HG03354 (cell line): ENCODE measurements around the gene GP5.

ENCODE experiments used
- ATAC-seq: cut with Tn5 transposase; IDR thresholded peaks from one replicate; pipeline ENCODE4 v1.9.1; 2021; ENCODE audit warnings: mild to moderate bottlenecking; ENCODE audit not compliant: unreplicated experiment, poor library complexity, severe bottlenecking

The GP5 gene, protein sequence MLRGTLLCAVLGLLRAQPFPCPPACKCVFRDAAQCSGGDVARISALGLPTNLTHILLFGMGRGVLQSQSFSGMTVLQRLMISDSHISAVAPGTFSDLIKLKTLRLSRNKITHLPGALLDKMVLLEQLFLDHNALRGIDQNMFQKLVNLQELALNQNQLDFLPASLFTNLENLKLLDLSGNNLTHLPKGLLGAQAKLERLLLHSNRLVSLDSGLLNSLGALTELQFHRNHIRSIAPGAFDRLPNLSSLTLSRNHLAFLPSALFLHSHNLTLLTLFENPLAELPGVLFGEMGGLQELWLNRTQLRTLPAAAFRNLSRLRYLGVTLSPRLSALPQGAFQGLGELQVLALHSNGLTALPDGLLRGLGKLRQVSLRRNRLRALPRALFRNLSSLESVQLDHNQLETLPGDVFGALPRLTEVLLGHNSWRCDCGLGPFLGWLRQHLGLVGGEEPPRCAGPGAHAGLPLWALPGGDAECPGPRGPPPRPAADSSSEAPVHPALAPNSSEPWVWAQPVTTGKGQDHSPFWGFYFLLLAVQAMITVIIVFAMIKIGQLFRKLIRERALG

DNA sequence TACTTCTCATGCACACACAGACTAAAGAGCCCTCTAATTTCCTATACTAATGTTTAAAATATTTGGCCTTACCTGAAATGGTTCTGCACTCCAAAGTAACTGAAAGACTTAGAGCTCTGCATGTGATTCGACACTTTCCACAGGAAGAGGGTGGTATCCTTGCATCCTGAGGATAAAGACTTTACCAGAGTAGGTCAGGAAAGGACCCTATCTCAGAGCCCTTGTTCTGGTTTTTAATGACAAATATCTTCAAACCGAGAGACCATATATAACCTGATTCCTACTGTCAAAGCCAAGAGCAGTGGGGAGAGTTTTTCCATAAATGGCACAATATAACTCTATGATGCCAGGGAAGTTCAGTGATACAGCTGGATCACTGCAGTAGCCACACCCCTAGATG, at the start of gene GP5:
GP5 (minus strand) TSS at position 101 of the 400 bp plus-strand sequence. CDS start 984 bp downstream, outside the sequence.
- ATAC-seq = no peak

DNA sequence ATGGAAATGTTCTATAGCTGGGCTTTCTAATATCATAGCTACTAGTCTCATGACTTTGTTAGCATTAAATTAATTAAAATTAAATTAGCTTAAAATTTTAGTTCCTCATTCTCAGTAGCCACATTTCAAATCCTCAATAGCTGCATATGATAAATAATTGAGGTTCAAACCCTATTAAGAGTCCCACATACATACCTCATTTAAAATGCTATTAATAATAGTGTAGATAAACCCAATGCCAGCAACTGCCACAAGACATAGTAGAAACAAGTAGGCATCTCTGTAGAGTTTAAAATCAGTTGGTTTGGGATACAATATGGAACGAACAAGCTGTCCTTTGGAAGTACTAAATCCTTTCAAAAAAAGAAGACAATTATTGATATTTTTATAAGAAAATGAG, 48.6 kb upstream of the GP5 start:
- ATAC-seq = no peak

DNA sequence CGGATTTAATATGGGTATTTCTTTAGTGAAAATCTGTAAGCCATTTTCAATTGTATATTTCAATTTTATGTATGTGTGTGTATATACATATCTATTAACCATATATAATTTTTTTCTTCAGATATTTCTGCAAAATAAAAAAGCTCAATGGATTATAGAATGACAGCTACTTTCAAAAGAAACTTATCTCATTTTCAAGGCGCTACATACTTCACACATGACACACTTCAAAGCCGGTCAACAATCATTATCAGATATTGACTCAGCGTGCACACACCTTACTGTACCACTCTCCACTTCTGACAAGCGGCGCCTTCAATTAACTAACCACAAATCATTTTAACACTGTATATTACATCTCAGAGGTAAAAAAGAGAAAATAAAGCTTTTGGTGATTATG, 48.1 kb upstream of the GP5 start:
- no peak for ATAC-seq

DNA sequence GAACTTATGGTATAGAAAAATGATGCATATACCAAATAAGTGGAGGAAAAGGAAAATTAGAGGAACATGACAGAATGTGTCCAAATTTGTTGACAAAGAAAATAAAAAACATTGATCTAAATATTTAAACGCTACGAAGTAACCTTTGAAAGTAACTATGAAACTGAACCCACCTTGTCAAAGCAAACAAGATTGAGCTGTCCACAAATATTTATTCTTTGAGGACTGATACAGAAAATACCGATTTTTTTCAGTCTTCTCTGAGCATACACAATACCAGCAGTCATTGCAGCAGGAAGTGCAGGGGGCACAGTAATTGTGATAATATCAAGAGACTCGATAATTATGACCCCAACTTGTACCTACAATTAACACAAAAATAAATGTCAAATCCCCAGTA, 47.7 kb upstream of the GP5 start:
- ATAC-seq = no peak

DNA sequence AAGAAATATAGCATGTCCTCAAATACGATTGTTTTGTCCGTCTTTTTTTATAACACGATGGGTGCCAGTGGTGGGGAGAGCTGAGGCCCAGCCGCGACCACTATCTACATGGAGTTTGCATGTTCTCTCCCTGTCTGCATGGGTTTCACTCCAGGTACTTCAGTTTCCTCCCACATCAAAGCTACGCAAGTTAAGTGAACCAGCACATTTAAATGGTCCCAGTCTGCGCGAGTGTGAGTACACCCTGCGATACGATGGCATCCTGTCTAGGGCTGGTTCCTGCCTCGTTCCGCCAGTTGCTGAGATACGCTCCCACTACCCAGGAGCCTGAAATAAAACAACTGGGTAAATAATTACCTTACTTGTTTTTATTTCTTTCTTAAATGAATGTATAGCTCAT, 47.1 kb upstream of the GP5 start:
- no peak for ATAC-seq

DNA sequence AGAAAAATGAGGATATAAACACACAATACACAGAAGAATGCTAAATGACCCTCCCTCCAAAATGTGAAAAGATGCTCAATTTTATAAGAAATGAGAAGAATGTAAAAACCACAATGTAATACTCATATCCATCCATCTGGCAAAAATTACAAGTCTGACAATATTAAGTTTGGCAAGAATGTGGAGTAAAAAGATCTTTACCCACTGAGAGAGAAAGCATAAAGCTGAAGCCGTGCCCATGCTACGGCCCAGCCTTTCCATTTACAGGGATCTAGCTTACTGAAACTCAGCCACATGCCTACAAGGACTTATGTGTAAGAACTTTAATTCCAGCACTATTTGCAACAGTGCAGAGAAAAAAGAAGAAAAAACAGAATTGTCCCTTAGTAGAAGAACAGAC, 44.8 kb upstream of the GP5 start:
- no peak for ATAC-seq

DNA sequence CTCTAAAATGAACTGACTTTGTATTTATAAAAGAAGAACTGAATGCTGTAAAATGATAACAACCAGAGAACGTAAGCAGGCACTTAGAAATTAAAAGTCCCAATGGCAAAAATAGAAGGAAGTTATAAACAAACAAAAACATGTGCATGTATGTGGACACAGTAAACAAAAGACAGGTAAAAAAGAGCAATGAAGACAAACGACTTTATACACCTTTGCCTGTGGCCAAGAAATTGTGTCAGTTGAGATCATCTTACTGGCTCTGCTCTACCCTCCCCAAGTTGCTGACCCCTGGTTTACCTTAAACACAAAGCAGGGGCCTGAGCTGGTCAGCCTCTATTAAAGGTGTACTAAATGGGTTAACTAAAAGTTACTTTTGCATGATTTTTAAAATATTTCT, 41.7 kb upstream of the GP5 start:
- ATAC-seq = no peak

DNA sequence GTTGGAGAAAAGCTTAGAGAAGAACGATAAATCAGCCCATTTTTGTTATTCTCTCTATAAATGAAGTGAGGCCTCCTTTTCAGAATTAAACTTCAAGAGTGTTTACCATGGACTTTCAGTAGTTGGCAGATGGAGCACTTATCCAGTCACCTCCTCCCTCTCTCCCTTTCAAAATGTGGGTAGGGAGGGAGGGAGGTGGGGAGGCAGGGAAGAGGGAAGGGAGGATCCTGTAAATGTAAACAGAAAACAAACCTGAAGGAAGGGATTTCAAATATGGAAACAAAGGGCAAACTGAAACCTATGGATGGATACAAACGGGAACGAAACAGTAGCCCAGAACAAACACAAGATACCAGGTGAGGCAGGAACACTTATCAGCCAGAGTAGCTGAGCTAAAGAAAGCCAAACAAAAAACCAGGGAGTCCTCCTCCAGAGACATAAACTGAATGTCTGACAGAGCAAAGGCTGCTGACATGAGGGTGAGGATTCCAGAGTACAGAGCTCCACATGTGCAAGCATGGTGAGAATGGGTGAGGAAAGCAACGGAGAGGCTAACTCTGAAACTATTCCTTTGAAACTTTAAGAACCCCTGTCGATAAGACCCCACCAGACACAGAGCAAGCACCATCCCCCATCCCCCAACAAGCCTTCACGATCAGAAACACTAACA, 41.0 kb upstream of the GP5 start:
- no peak for ATAC-seq

DNA sequence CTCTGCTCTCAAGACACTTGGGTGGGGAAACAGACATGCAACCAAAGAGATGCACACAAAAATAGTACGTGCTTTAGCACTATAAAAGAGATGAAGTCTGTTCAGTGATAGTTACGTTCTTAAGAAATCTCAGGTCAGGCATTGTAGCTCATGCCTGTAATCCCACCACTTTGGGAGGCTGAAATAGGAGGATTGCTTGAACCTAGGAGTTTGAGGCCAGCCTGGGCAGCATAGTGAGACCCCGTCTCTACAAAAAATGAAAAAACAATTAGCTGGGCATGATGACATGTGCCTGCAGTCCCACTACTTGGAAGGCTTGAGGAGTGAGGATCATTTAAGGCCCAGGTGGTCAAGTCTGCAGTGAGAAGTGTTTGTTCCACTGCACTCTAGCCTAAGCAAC, 35.4 kb upstream of the GP5 start:
- no peak for ATAC-seq

DNA sequence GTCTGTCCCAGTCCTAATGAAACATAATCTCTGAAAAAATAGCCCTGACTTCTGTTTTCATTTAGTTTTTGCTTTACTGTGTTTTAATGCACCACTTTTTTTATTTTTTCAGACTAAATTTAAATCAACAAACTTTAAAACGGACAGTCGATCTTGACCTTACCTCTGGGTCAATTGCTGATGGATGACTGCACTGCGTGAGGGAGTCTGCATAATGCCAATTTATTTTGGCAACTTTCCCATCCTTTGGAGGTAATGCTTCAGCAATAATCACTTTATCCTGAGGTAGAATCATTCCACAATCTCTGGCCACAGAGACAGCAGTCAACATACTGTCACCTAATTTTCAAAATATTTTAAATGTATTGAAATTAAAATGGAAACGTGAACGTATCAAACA, 32.5 kb upstream of the GP5 start:
- no peak for ATAC-seq

DNA sequence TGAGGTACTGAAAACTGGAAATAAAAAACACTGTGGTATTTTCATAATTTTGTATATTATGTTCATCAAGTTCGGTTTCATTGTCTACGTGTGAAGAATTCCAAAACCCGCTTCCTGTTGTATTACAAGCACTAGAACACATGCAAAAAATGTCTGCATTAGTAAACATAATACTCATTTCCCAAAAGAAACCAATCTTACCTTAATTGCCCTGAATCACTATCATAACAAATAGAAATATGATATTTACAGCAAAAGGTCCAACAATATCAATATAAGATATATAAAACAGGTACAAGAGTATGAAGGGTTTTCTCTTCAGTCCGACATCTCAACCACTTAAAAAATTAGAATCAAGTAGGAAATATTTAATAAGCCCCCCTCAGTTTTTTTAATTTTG, 26.3 kb upstream of the GP5 start:
- ATAC-seq = no peak

DNA sequence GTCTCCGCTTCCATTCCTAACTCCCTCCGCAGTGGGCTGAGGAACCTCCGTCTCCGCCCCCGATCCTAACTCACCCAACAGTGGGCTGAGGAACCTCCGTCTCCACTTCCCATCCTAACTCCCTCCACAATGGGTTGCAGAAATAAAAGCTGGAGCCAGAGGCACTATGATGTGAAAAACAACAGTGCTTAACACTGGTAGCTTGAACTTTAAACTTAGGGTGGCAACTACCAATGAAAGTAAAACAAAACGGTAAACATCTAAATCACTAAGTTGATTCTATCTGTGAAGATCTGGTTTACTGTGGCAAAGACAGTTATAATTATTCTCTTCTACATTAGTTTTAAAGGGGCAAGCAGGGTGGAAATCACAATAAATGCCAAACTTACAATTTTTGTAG, 25.9 kb upstream of the GP5 start:
- ATAC-seq = no peak

DNA sequence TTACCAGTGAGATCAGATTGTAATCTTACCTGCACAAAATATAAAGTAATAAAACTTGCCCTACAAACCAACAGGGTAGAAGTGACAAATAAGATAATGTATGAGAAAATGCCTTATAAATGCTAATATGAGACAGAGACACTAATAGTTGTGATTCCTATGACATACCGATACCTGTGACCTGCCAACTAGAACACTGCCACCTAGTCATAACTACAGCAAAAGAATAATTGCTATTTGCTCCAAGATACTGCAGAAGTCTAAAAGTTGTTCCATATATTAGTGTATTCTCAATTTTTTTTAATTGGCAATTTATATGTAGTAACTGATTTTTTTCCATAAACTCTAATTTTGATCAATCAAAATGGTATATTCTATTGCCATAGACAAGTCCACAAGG, 25.3 kb upstream of the GP5 start:
- ATAC-seq = no peak

DNA sequence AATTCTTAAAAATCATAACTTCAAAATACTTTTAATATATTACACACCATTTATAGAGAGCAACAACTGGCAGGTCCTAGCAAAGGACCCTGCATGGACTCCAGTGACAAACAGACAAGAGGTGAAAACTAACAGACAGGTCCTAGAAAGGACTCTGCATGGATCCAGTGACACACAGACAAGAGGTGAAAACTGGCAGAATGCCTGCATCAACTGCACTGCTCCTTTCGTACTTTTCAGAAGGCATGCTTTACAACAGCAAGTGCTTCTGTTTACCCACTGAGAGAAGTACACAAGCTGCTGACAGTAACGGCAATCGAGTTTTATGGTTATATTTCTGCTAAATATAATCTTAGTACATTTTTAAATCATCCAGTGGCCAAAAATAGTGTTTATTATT, 24.3 kb upstream of the GP5 start:
- no peak for ATAC-seq

DNA sequence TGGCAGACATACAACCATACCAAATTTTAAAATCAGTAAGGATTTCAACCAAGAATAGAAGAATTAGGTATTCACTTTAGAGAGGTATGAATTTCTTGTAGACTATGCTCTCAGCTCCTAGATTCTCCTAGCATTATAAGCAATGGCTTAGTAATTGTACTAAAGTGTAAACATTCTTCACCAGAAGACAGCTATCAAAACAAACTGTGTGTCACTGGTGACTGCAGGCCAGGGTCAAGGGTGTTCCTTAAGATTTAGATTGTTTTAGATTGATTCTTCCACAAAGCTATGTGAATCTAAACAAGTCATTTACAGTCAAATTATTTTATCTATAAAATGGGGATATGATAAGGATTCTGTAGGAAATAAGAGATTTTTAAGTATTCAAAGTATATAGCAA, 23.1 kb upstream of the GP5 start:
- no peak for ATAC-seq

DNA sequence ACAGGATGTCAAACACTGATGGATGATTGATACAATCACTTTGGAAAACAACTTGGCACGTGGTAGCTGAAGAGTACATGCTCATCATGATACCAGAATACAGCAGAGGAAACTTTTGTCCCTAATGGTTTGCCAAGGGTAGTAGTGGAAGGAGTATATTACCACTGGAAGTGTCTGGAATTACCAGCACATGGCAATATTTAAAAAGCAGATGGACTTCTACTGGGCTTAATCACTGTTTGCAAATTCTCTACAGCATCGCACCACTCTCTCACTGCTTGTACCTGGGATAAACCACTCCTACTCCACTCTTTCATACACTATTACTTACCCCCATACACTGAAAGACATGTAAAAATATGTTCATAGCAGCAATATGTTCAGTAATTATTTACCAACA, 19.6 kb upstream of the GP5 start:
- no peak for ATAC-seq

DNA sequence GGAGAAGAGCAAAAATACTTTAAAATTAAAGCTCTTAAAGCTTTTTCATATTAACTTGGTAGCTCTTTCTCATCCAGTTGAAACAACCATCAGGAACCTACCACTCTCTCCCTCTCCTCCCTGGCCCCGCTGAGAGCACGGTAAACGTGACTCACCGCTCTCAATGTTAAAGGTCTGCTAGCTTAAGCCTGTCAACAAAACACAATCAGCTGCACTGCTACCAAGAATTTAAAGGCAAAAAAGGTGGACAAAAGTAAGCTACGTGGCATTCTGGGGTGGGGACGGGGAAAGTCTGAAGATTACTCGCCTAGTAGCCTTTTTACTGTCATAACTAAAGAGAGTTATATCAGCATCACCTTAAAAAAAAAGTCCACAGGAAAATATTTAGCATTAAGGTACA, 8.4 kb upstream of the GP5 start:
- ATAC-seq = no peak

DNA sequence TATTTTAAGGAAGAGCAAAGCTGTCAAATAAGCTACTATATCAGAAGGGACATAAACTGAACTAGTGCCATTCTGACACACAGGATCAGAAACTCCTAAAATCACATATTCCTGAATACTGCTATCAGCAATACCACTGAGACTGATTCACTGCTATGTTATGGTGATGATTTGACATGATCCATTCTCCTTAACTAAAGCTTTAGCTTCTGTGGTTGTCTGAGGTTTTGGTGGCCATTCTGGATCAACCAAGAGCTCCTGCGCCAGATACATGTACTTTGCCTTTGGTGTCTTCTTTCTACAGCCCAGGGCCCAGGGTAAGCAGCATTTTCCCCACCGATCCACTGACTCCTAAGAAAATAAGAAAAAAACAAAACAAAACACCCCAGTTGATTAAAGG, 6.7 kb upstream of the GP5 start:
- ATAC-seq = no peak

DNA sequence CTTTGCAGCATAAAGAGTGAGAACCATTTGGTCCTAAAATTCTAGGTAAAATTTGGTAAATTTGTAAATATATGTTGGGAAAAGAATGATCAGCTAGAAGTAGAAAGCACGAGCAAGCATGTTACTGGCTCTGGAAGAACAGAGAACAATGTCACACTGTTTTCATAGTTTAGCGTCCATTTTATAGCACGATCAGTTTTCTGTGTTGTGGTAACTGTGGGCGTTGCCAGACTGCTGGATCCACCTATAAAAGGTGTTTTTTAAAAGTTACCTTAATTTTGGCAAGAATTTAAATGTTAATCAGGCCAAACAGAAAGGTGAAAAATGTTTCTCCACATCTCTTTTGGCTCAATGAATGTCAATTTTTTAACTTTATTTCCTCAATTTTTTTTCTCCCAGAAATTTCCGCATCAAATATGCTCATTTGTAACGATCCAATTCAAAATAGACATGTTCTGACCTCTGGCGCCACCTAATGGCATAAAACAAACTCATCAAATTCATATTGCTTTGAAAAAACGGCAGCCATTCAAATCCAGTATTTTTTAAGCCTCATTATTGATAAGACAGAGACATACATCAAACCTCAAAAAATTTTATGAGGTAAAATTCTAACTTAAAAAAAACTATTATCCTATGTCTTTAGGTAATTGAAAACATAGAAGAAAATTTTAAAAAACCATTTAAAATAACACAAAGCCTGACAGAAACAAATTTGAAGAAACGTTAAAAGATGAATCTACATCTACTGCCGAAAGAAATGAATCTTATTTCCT, 5.5 kb upstream of the GP5 start:
- ATAC-seq = no peak

DNA sequence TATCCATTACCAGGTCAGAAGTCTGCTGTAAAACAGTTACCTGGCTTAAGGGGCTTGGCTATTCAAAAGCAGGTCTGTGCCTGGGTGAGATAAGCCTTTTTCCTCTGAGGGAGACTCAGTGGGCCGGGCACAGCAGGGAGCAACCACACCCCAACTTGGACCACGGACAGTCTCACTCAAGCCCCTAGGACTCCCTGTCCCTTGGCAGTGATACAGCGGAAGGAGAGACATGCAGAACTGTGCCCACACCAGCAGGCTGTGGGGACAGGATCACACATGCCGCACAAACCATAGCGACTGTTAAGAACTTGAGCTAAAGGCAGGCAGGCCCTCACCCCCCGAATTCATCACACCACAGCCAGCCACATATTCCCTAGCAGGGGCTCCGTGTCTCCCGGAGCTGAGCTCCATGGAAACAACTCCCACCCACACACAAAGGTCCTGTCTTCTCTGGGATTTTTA, 2.8 kb upstream of the GP5 start:
- ATAC-seq = no peak
